Trophoblast cell (in vitro differentiated cells and primary cell): ENCODE data around the gene C1orf35.
A peak's percentile ranks its signal among the peaks of the same experiment; 100 is the strongest.

ENCODE experiments used
- DNase-seq, 2 donors: peaks; one replicate each; pipeline ENCODE4 v3.0.0-alpha.2; 2016
- H2AFZ ChIP-seq: 2 replicates; pipeline ENCODE4 v1.6.1; 2013; ENCODE audit warnings: low read length, moderate library complexity, mild to moderate bottlenecking; ENCODE audit not compliant: insufficient read depth, poor library complexity
- H2AK5ac ChIP-seq: 2 replicates; pipeline ENCODE4 v1.6.1; 2013; ENCODE audit warnings: mild to moderate bottlenecking, low read length
- H2BK120ac ChIP-seq: 2 replicates; pipeline ENCODE4 v1.6.1; 2013; ENCODE audit warnings: low read length, mild to moderate bottlenecking, moderate library complexity; ENCODE audit not compliant: insufficient read depth, poor library complexity
- H2BK12ac ChIP-seq: 2 replicates; pipeline ENCODE4 v1.6.1; 2013; ENCODE audit warnings: mild to moderate bottlenecking, low read length, moderate library complexity
- H2BK5ac ChIP-seq: 2 replicates; pipeline ENCODE4 v1.6.1; 2013; ENCODE audit warnings: low read length, low read depth, moderate library complexity, mild to moderate bottlenecking; ENCODE audit not compliant: poor library complexity
- H3K14ac ChIP-seq: 2 replicates; pipeline ENCODE4 v1.6.1; 2013; ENCODE audit warnings: mild to moderate bottlenecking, low read length
- H3K18ac ChIP-seq: 2 replicates; pipeline ENCODE4 v1.6.1; 2013; ENCODE audit warnings: mild to moderate bottlenecking, low read length
- H3K23ac ChIP-seq: 2 replicates; pipeline ENCODE4 v1.6.1; 2013; ENCODE audit warnings: low read length
- H3K27ac ChIP-seq: 2 replicates; pipeline ENCODE4 v1.5.1; 2013; ENCODE audit warnings: low read depth, mild to moderate bottlenecking, inconsistent platforms, low read length, moderate library complexity
- H3K27me3 ChIP-seq: 2 replicates; pipeline ENCODE4 v1.6.1; 2013; ENCODE audit warnings: inconsistent platforms, mild to moderate bottlenecking, low read length, moderate library complexity; ENCODE audit not compliant: insufficient read depth
- H3K36me3 ChIP-seq, 2 experiments: 1 replicate in 1 of 2; 2 replicates in 1 of 2; pipeline ENCODE4 v1.6.1; 2013; ENCODE audit warnings: low read length in 2 of 2, mild to moderate bottlenecking in 2 of 2, moderate library complexity in 1 of 2; ENCODE audit not compliant: insufficient read depth in 2 of 2, control insufficient read depth in 1 of 2
- H3K4ac ChIP-seq: 2 replicates; pipeline ENCODE4 v1.6.1; 2013; ENCODE audit warnings: low read depth, mild to moderate bottlenecking, low read length, moderate library complexity
- H3K4me1 ChIP-seq, 2 experiments: 1 replicate in 1 of 2; 2 replicates in 1 of 2; pipeline ENCODE4 v1.6.1; 2013; ENCODE audit warnings: low read length in 2 of 2, mild to moderate bottlenecking in 2 of 2, moderate library complexity in 1 of 2; ENCODE audit not compliant: insufficient read depth in 2 of 2, control insufficient read depth in 1 of 2
- H3K4me2 ChIP-seq: 2 replicates; pipeline ENCODE4 v1.6.1; 2013; ENCODE audit warnings: inconsistent platforms, mild to moderate bottlenecking, low read length, moderate library complexity
- H3K4me3 ChIP-seq: 2 replicates; pipeline ENCODE4 v1.5.1; 2013; ENCODE audit warnings: mild to moderate bottlenecking, low read depth, low read length, inconsistent platforms
- H3K79me1 ChIP-seq: one replicate; pipeline ENCODE4 v1.6.1; 2013; ENCODE audit warnings: low read length
- H3K79me2 ChIP-seq: 2 replicates; pipeline ENCODE4 v1.6.1; 2013; ENCODE audit warnings: low read length, mild to moderate bottlenecking; ENCODE audit not compliant: control insufficient read depth, insufficient read depth, poor library complexity
- H3K9ac ChIP-seq: 2 replicates; pipeline ENCODE4 v1.6.1; 2013; ENCODE audit warnings: mild to moderate bottlenecking, low read length
- H3K9me3 ChIP-seq: 2 replicates; pipeline ENCODE4 v1.6.1; 2013; ENCODE audit warnings: low read depth, mild to moderate bottlenecking, control low read depth, inconsistent platforms, low read length; ENCODE audit not compliant: insufficient read depth
- H4K12ac ChIP-seq: 2 replicates; pipeline ENCODE4 v1.6.1; 2013; ENCODE audit warnings: low read depth, mild to moderate bottlenecking, low read length, moderate library complexity
- H4K8ac ChIP-seq: 2 replicates; pipeline ENCODE4 v1.6.1; 2013; ENCODE audit warnings: low read depth, mild to moderate bottlenecking, low read length, moderate library complexity
- H4K91ac ChIP-seq: one replicate; pipeline ENCODE4 v1.6.1; 2013; ENCODE audit warnings: low read depth, mild to moderate bottlenecking, low read length, moderate library complexity
- WGBS: extraction: QIAGEN DNeasy Blood & Tissue Kit; methylation state at CpG from one replicate; pipeline ENCODE4 v1.1.7; 2013; ENCODE audit warnings: missing lambda C conversion rate; ENCODE audit not compliant: insufficient read length, insufficient coverage; ENCODE audit errors: extremely low coverage; 5-methylcytosine and 5-hydroxymethylcytosine counted together

Gene C1orf35

GRCh38 chr1:228120857-228121489, 17.8 kb upstream of the C1orf35 start:
- Histone ChIP-seq H3K23ac (no peak overlapping the region), H2BK5ac (no peak overlapping the region), H3K27ac (no peak overlapping the region), H2BK120ac (no peak overlapping the region), H3K18ac (no peak overlapping the region), H2AK5ac (no peak overlapping the region), H2AFZ (no peak overlapping the region), H3K4me2 (no peak overlapping the region), H4K91ac (no peak overlapping the region), H4K12ac (no peak overlapping the region), H4K8ac (no peak overlapping the region), H3K9me3 (no peaks in the 10 kb centered on the region), H3K14ac (no peak overlapping the region), H3K9ac (no peak overlapping the region), H3K4ac (no peak overlapping the region), H3K36me3 (no peaks in the 10 kb centered on the region), H3K4me3 (no peak overlapping the region), H3K79me2 (no peaks in the 10 kb centered on the region), H3K4me1 (no peaks in the 10 kb centered on the region), H3K27me3 (no peaks in the 10 kb centered on the region), H3K79me1 (no peaks in the 10 kb centered on the region), H2BK12ac (no peak overlapping the region)
- DNase-seq = no peak
- no CpG with 5 or more reads among the region's 5 CpGs for WGBS

- no peak overlapping the region for H3K14ac ChIP-seq
- no peaks in the 10 kb centered on the region for H3K4me1 ChIP-seq
- no peak overlapping the region for H3K23ac ChIP-seq
- no peaks in the 10 kb centered on the region for H3K27me3 ChIP-seq
- H4K12ac ChIP-seq = no peak overlapping the region
- H3K79me1 ChIP-seq = no peaks in the 10 kb centered on the region
- H3K9ac ChIP-seq = no peak overlapping the region
- no peak overlapping the region for H2BK5ac ChIP-seq
- no peak overlapping the region for H3K4me3 ChIP-seq
- no peak overlapping the region for H3K4me2 ChIP-seq
- no peak overlapping the region for H2AFZ ChIP-seq
- no peak overlapping the region for H4K8ac ChIP-seq
- DNase-seq = peak; percentile 27 to 74
- H4K91ac ChIP-seq = no peak overlapping the region
- H2BK120ac ChIP-seq = no peak overlapping the region
- no peaks in the 10 kb centered on the region for H3K36me3 ChIP-seq
- WGBS = no CpG with 5 or more reads among the region's 1 CpG
- no peaks in the 10 kb centered on the region for H3K9me3 ChIP-seq
- no peak overlapping the region for H2AK5ac ChIP-seq
- no peak overlapping the region for H3K4ac ChIP-seq
- H3K18ac ChIP-seq = no peak overlapping the region
- H3K79me2 ChIP-seq = no peaks in the 10 kb centered on the region
- no peak overlapping the region for H3K27ac ChIP-seq
- H2BK12ac ChIP-seq = no peak overlapping the region
Measured at GRCh38 chr1:228120351-228120750, 17.2 kb upstream of the C1orf35 start.

GRCh38 chr1:228118040-228118439, 14.9 kb upstream of the C1orf35 start:
- WGBS = 93% methylated on average over 1 of the region's 2 CpGs
- H3K4me2 ChIP-seq = no peak overlapping the region

GRCh38 chr1:228117335-228117734, 14.2 kb upstream of the C1orf35 start:
- DNase-seq = no peak
- H4K91ac ChIP-seq = no peak overlapping the region
- H3K4me1 ChIP-seq = no peaks in the 10 kb centered on the region
- H3K9ac ChIP-seq = no peak overlapping the region
- no peak overlapping the region for H3K18ac ChIP-seq
- H3K4ac ChIP-seq = no peak overlapping the region
- no peak overlapping the region for H2BK5ac ChIP-seq
- no peaks in the 10 kb centered on the region for H3K79me1 ChIP-seq
- H2BK12ac ChIP-seq = no peak overlapping the region
- no peaks in the 10 kb centered on the region for H3K9me3 ChIP-seq
- H3K27me3 ChIP-seq = no peaks in the 10 kb centered on the region
- H2AK5ac ChIP-seq = no peak overlapping the region
- H3K27ac ChIP-seq = no peak overlapping the region
- H3K36me3 ChIP-seq = no peaks in the 10 kb centered on the region
- no peak overlapping the region for H4K8ac ChIP-seq
- H3K14ac ChIP-seq = no peak overlapping the region
- WGBS = no CpG with 5 or more reads among the region's 4 CpGs
- no peak overlapping the region for H3K4me2 ChIP-seq
- no peak overlapping the region for H2BK120ac ChIP-seq
- no peak overlapping the region for H3K23ac ChIP-seq
- H3K4me3 ChIP-seq = no peak overlapping the region
- no peak overlapping the region for H2AFZ ChIP-seq
- H3K79me2 ChIP-seq = no peaks in the 10 kb centered on the region
- no peak overlapping the region for H4K12ac ChIP-seq

More at GRCh38 chr1:228118040-228118439, 14.9 kb upstream of the C1orf35 start:
- H2BK120ac ChIP-seq = no peak overlapping the region
- H3K4ac ChIP-seq = no peak overlapping the region
- H3K27ac ChIP-seq = no peak overlapping the region
- no peak overlapping the region for H3K18ac ChIP-seq
- no peak overlapping the region for H2AK5ac ChIP-seq
- H2BK12ac ChIP-seq = no peak overlapping the region
- no peaks in the 10 kb centered on the region for H3K79me2 ChIP-seq
- H2BK5ac ChIP-seq = no peak overlapping the region
- H2AFZ ChIP-seq = no peak overlapping the region
- H4K91ac ChIP-seq = no peak overlapping the region
- H3K23ac ChIP-seq = no peak overlapping the region
- H3K79me1 ChIP-seq = no peaks in the 10 kb centered on the region
- H4K8ac ChIP-seq = no peak overlapping the region
- H3K9ac ChIP-seq = no peak overlapping the region
- H3K36me3 ChIP-seq = no peaks in the 10 kb centered on the region
- no peaks in the 10 kb centered on the region for H3K4me1 ChIP-seq
- no peak overlapping the region for H4K12ac ChIP-seq
- no peaks in the 10 kb centered on the region for H3K9me3 ChIP-seq
- no peak overlapping the region for H3K4me3 ChIP-seq
- no peaks in the 10 kb centered on the region for H3K27me3 ChIP-seq
- H3K14ac ChIP-seq = no peak overlapping the region
- DNase-seq = no peak
